AG04449 (cell line): ENCODE measurements around the gene PLCH2.

Experiments used
- CTCF ChIA-PET: fragments of 350-600 bp; formaldehyde crosslinking; extraction: SDS; loops from one replicate; lab custom pipeline; 2021; ENCODE audit warnings: antibody characterized with exemption; lab: Yijun Ruan, JAX
- POLR2A ChIA-PET: fragments of 400-600, 350-600 bp; formaldehyde crosslinking; extraction: SDS; loops from one replicate; lab custom pipeline; 2020; ENCODE audit warnings: antibody characterized with exemption, inconsistent platforms; lab: Yijun Ruan, JAX
- DNase-seq: peaks from one replicate; pipeline ENCODE4 v3.0.0-alpha.2; 2010; ENCODE audit warnings: low read depth, low spot score
- H3K4me3 ChIP-seq: 2 replicates; pipeline ENCODE4 v1.5.1; 2011; ENCODE audit warnings: low read depth, mild to moderate bottlenecking, control low read depth, low read length
- TF ChIP-seq, protein P1 (sequence below): IDR thresholded peaks from one replicate; pipeline ENCODE4 v1.5.1; 2011; ENCODE audit warnings: mild to moderate bottlenecking, moderate library complexity, low read length, control low read depth, inconsistent platforms; ENCODE audit not compliant: insufficient read depth; ENCODE audit errors: missing control alignments

The PLCH2 gene

DNA sequence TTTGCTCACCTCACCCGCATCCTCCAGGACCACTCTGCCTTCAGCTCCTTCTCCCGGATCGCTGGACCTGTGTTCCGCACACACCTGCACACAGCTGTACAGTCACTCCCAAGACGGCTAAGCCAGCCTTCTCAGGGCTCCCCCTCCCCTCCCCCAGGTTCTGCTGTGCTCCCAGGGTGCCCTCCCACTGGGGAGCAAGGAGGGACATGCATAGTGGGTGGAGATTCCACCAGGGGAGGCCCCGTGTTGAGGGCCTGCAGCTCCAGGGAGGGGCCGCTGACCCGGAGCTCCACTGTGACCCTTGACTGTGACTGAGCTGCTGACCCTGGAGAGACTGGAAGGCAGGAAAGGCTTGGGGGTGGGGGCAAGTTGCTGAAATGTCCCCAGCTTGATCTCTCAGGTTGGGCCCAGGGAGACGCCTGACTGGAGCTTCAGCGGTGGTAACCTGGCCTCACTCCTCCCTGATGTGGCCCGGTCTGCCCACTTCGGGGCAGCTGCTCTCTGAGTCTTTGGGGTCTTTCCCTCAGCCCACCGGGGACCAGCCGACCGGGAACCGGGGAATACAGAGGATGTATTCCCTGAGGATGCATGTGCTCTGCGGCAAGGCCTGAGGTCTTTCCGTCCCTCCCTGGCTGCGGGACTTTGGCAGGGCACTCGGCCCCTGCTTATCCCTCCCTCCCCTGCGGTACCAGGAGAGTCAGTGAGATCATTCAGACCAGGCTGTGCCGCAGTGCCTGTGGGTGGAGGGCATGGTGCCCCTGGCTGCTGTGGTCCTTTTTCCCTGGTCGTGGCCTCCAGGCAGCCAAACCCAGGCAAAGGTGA lies 28.6 kb upstream of the PLCH2 start:
- ChIA-PET CTCF (interaction anchor here (1.3 to 1.7 kb wide), 2 partner anchors 33 to 101 kb away, joined by 3 to 4 read pairs; no protein-coding TSS in a partner anchor), POLR2A (no interaction called here)
- TF ChIP-seq, protein P1, sequence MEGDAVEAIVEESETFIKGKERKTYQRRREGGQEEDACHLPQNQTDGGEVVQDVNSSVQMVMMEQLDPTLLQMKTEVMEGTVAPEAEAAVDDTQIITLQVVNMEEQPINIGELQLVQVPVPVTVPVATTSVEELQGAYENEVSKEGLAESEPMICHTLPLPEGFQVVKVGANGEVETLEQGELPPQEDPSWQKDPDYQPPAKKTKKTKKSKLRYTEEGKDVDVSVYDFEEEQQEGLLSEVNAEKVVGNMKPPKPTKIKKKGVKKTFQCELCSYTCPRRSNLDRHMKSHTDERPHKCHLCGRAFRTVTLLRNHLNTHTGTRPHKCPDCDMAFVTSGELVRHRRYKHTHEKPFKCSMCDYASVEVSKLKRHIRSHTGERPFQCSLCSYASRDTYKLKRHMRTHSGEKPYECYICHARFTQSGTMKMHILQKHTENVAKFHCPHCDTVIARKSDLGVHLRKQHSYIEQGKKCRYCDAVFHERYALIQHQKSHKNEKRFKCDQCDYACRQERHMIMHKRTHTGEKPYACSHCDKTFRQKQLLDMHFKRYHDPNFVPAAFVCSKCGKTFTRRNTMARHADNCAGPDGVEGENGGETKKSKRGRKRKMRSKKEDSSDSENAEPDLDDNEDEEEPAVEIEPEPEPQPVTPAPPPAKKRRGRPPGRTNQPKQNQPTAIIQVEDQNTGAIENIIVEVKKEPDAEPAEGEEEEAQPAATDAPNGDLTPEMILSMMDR: no peak
- no peak for DNase-seq
- H3K4me3 ChIP-seq: no peak overlapping the region

DNA sequence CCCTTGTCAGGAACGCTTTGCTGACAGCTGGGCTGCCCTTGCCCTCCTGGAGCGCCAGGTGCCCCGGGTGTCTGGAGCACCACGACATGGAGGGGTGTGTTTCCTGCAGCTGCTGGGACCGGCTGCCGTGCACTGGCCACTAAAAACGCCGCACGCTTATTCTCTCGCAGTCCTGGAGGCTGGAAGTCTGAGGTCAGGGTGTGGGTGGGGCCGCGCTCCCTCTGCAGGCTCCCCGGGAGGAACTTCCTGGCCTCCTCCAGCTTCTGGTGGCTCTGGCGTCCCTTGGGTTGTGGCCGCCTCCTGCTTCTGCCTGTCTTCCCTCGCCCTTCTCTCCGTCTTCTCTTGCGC lies 28.0 kb upstream of the PLCH2 start:
- ChIA-PET CTCF (no interaction called here), POLR2A (no interaction called here)
- TF ChIP-seq, protein P1: no peak
- DNase-seq: no peak
- H3K4me3 ChIP-seq: no peak overlapping the region

DNA sequence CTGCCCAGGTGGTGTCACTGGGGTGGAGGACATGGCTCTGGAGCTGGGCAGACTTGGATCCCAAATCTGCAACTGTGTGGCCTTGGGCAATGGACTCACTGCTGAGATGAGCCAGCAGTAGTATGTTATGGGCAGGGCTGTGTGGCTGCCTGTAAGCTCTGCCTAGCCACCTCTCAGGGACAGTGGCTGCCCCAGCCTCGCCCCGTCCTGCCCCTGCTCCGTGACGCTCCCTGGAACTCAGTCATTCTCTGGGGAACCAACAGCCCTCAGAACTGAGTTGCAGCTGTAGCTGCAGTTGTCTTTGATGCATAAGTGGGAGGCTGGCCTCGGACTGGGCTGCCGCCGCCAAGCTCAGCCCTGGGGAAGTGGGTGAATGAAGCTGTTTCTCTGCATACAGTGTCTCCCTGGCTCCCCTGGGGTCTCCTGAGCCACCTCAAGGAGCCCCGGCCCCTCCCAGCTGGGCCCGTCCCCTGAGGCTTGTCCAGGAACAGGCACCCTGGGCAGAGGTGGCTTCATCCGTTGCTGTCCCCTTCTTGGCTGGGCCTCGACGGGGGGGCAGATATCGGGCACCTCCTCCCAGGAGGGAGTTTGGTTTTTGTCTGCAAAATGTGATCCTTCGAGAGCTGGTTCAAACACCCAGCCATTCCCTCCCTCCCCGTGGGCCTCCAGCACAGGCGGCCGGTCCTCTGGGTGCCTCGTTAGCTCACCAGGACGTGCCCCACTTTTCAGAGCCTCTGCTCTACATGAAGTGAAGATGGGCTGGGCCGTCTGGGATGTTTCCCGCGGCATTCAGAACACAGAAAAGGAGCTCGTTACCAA lies 26.2 kb upstream of the PLCH2 start:
- DNase-seq: no peak
- TF ChIP-seq, protein P1: no peak
- ChIA-PET POLR2A (interaction anchor here (0.8 to 1.3 kb wide), 2 partner anchors 9 to 84 kb away, joined by 3 to 4 read pairs; no protein-coding TSS in a partner anchor), CTCF (interaction anchor here (2.1 to 2.7 kb wide), 2 partner anchors 34 to 98 kb away, joined by 9 to 10 read pairs; no protein-coding TSS in a partner anchor)
- no peak overlapping the region for H3K4me3 ChIP-seq

DNA sequence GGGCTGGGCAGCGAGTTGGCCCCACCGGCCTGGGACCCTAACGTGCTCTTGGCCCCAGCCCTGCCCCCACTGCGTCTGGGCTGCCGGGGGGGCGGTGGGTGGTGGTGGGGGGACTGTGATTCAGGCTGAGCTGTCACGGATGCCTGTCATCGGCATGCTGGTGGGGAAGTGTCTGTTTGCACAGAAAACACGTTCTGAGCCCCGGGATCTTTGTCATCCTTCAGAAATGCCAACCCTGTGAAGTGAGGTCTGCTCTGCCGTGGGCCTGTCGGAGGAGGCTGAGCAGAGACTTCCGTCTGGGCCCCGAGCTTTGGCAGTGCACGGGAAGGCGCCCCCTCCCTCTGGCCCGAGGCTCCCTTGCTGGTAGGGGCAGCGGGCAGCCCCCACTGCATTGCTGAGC lies 24.3 kb upstream of the PLCH2 start:
- POLR2A ChIA-PET: interaction anchor here (0.9 kb wide), 1 partner anchor 82 kb away, joined by 3 read pairs; no protein-coding TSS in a partner anchor

DNA sequence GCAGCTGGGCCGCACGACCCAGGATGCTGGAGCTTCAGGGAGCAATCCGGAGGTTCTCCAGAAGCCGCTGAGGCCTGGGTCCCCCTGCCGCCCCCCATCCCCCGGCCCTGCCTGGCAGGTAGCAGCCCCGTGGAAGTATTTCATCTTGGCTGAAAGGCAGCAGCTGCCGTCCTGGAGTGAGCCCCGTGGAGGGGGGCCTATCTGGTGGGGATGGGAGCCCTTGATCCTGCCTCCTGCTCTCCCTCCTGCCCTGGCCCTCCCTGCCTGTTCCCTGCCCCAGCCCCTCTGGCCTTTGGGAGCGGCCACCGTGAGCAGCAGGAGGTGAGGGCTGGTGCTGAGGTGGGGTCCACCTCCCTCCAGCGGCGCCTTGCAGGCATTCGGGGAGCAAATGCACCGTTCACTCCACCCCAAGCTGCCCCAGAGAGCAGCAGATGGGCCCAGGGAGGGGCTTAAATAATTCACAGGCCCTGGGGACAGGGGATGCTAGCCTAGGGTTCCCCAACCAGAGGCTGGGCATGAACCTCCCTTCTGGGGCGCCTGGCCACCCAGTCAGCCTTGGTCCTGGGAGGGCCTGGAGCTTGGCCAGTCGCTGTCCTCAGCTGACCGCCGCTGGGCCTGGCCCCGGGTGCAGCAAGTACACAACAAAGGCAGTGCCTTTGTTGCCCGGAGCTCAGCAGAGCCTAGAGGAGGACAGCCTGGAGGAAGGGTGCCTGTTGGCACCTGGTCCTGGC lies 23.7 kb upstream of the PLCH2 start:
- TF ChIP-seq, protein P1: no peak
- no peak for DNase-seq
- POLR2A ChIA-PET: interaction anchor here (0.9 to 1.0 kb wide), 2 partner anchors 81 to 83 kb away, joined by 3 read pairs; no protein-coding TSS in a partner anchor
- CTCF ChIA-PET: interaction anchor here (1.0 to 1.6 kb wide), 4 partner anchors 39 to 95 kb away, joined by 3 to 8 read pairs (median 4); no protein-coding TSS in a partner anchor
- no peak overlapping the region; the same call in 1 of the 2 replicates for H3K4me3 ChIP-seq

More for the DNA sequence above, 24.3 kb upstream of the PLCH2 start:
- TF ChIP-seq, protein P1: no peak
- no peak overlapping the region; the same call in 1 of the 2 replicates for H3K4me3 ChIP-seq
- CTCF ChIA-PET: interaction anchor here (1.0 to 2.7 kb wide), 4 partner anchors 38 to 96 kb away, joined by 3 to 10 read pairs (median 4); no protein-coding TSS in a partner anchor
- peak; percentile 74 for DNase-seq
